Brain microvascular endothelial cell (primary cell): Measurements from ENCODE around the gene RPS18.
A peak's percentile ranks its signal among the peaks of the same experiment; 100 is the strongest.

Experiments used
- DNase-seq: peaks from one replicate; pipeline ENCODE4 v3.0.0-alpha.2; 2020
- H3K27ac ChIP-seq: fragments of 250-450 bp; sonication (Bioruptor Pico); 2 replicates; pipeline ENCODE4 v1.5.1; 2020; ENCODE audit warnings: mild to moderate bottlenecking, moderate library complexity
- H3K27me3 ChIP-seq: fragments of 250-450 bp; sonication (Bioruptor Pico); replicated peaks from 2 replicates; pipeline ENCODE4 v1.5.1; 2020; ENCODE audit warnings: mild to moderate bottlenecking
- H3K36me3 ChIP-seq: fragments of 250-450 bp; sonication (Bioruptor Pico); replicated peaks from 2 replicates; pipeline ENCODE4 v1.5.1; 2020; ENCODE audit warnings: mild to moderate bottlenecking
- H3K4me3 ChIP-seq: 2 replicates; pipeline ENCODE4 v1.5.1; 2011; ENCODE audit warnings: low read depth, mild to moderate bottlenecking, control low read depth, low read length, moderate library complexity
- in situ Hi-C: cut with HindIII; loops from 2 replicates; pipeline ENCODE4 v1.10.0; 2017; ENCODE audit warnings: low sequenced_read_pairs, low pct_ligation_motif_present
- TF ChIP-seq, protein P1 (sequence below): IDR thresholded peaks from 2 replicates; pipeline ENCODE4 v1.5.1; 2011; ENCODE audit warnings: low read depth, mild to moderate bottlenecking, moderate library complexity, low read length, control low read depth, inconsistent platforms; ENCODE audit errors: missing control alignments

Gene RPS18

DNA sequence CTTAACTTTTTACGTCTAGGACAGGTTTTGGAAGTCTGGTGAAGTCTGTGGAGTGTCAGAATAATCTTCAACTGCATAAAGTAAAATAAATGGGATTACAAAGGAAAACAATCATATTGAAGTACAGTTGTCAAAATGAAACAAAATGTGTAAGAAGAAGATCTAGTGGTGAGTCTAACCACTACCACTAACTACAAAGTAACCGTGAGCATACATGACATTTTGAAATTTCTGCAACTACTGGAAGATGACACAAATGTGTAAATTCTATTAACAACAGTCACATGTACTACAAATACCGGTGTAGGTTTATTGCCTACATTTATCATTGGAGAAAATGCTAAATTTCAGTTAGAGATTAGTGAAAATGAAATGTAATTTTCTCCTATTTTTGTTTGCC is 29.9 kb upstream of the RPS18 start:
- Histone ChIP-seq H3K36me3 (no peaks in the 10 kb centered on the region), H3K27ac (no peak overlapping the region), H3K4me3 (no peak overlapping the region), H3K27me3 (peaks cover 2% of the 10 kb centered on the region)
- TF ChIP-seq, protein P1, sequence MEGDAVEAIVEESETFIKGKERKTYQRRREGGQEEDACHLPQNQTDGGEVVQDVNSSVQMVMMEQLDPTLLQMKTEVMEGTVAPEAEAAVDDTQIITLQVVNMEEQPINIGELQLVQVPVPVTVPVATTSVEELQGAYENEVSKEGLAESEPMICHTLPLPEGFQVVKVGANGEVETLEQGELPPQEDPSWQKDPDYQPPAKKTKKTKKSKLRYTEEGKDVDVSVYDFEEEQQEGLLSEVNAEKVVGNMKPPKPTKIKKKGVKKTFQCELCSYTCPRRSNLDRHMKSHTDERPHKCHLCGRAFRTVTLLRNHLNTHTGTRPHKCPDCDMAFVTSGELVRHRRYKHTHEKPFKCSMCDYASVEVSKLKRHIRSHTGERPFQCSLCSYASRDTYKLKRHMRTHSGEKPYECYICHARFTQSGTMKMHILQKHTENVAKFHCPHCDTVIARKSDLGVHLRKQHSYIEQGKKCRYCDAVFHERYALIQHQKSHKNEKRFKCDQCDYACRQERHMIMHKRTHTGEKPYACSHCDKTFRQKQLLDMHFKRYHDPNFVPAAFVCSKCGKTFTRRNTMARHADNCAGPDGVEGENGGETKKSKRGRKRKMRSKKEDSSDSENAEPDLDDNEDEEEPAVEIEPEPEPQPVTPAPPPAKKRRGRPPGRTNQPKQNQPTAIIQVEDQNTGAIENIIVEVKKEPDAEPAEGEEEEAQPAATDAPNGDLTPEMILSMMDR, result no peak
- no peak for DNase-seq
- in situ Hi-C loops, result no loop called here

DNA sequence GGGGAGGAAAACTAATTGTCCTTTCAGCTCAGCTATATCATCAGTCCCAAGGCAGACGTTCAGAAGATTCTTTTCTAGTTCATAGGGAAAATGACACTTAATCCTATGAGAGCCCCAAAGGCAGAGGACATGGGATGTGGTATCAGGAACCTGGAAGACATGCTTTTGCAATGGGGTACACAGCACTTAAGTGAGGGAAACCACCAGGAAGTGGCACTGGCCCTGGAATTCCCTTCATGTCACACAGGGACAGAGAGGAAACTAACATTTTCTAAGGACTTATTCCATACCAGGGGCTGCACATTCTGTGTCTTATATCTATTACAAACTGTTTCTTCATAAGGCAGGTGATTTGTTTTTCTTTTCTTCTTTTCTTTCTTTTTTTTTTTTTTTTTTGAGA is 28.4 kb upstream of the RPS18 start:
- Histone ChIP-seq H3K36me3 (no peaks in the 10 kb centered on the region), H3K27ac (no peak overlapping the region), H3K4me3 (no peak overlapping the region), H3K27me3 (peaks cover 2% of the 10 kb centered on the region)
- DNase-seq, result no peak
- in situ Hi-C loops, result no loop called here
- TF ChIP-seq, protein P1, result no peak

DNA sequence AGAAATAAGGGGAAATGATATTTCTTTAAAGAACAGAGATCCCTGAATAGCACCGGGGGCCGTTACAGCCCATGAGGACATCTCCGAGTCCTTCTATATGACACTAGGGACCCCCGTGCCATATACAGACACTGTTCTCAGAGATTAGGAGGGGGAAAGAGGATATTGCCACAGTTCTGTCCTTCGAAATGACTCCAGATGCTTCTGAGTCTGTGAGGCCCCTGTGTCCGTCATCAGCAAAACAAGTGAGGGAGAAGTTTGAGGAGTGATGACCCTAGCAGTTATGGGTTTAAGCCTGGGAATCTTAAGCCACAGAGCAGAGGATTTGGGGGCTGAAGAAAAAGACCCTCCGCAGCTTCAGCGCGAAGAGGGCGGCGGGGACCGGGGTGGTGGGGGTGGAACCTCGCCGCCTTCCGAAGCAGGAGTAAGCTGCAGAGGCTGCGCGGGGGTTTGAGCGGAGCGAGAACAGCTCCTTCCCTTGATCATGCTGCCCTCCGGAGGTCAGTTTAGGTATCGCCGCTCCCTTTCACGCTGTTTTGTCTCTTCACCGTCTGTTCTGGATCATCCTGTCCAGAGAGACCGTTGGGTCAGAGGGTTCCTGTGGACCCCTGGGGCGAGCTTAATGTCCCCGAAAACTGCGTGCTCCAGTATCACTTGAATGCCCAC is 23.8 kb upstream of the RPS18 start:
- in situ Hi-C loops, result no loop called here
- TF ChIP-seq, protein P1, result peak; percentile 92
- Histone ChIP-seq H3K4me3 (peak overlapping the region; percentile 68), H3K27me3 (no peaks in the 10 kb centered on the region), H3K27ac (peak overlapping the region; percentile 87), H3K36me3 (no peaks in the 10 kb centered on the region)
- DNase-seq, result peak; percentile 81

DNA sequence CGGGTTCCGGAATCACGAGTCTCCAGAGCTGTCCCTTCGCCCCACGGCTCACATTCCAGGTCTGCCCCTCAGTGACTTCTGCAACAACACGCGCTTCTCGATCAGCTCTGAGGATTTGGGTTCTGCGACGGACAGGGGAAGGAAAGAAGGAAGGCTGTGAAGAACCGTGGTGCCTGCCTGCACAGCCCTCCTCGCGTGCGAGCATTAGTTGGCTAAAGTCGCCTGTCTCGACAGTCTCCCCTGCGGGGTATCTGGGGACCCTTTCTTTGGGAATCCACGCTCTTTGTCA is 23.3 kb upstream of the RPS18 start:
- no peaks in the 10 kb centered on the region for H3K36me3 ChIP-seq
- H3K27ac ChIP-seq, result peak overlapping the region; percentile 87
- no peaks in the 10 kb centered on the region for H3K27me3 ChIP-seq
- peak overlapping the region; percentile 68 for H3K4me3 ChIP-seq
- in situ Hi-C loops, result no loop called here
- TF ChIP-seq, protein P1, result no peak
- no peak for DNase-seq

DNA sequence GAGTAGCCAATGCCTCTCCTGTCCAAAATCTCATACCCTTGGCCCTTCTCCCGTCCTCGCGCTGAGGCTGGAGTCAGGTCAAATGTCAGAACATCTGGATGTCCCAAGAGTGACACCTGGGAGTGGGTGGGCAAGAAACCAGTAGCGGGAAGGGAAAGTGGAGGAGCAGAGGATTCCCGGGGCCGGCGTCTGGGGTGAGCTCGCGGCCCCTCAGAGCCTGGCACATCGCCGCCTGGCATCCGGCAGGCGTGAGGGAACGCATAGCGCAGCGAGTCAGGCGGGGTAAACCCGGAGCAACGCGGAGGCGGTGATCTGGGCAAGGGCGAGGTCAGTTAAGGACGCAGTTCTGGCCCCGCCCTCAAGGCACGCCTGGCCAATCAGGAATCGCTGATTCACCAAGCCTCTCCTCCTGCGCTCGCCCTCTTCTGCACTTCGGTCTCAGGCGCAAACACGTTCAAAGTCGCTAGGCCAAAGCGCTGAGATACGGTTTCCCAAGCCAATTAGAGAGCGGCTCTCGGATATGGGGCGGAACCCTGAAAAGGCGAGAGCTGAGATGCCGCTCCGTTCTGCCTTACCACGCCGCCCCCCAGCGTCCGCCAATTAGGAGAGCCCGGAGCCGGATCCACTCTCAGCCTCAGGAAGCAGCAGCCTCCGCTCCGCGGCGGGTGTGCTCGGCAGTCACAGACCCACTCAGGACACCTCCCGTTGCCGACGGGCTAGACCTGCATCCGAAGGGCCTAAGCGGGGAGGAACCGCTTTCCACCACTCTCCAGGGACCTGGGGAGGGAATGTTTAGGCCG is 22.7 kb upstream of the RPS18 start:
- Histone ChIP-seq H3K27ac (peak overlapping the region; percentile 87), H3K27me3 (no peaks in the 10 kb centered on the region), H3K4me3 (peak overlapping the region; percentile 68), H3K36me3 (no peaks in the 10 kb centered on the region)
- in situ Hi-C loops, result no loop called here
- TF ChIP-seq, protein P1, result no peak
- peak; percentile 99 for DNase-seq
